RWPE2 (cell line): Measurements from ENCODE around the gene FEV.

Experiments used
- ATAC-seq: fragments of 200-7000 bp; cut with Tn5 transposase; 3 replicates; pipeline ENCODE4 v1.9.1; 2021; ENCODE audit warnings: low read depth
- DNase-seq: peaks from one replicate; pipeline ENCODE4 v3.0.0-alpha.2; 2020; ENCODE audit warnings: low spot score
- H3K27ac ChIP-seq: fragments of 450-650 bp; 2 replicates; pipeline ENCODE4 v1.5.1; 2017; ENCODE audit warnings: mild to moderate bottlenecking; ENCODE audit not compliant: poor library complexity, severe bottlenecking
- H3K27me3 ChIP-seq: fragments of 250-450 bp; sonication (Bioruptor Pico); 2 replicates; pipeline ENCODE4 v1.5.1; 2021; ENCODE audit warnings: mild to moderate bottlenecking, moderate library complexity; ENCODE audit not compliant: insufficient read depth, poor library complexity, severe bottlenecking
- H3K36me3 ChIP-seq: fragments of 250-450 bp; sonication (Bioruptor Pico); 2 replicates; pipeline ENCODE4 v1.5.1; 2020; ENCODE audit warnings: low read depth, mild to moderate bottlenecking, moderate library complexity
- H3K4me1 ChIP-seq: fragments of 250-450 bp; sonication (Bioruptor Pico); 2 replicates; pipeline ENCODE4 v1.5.1; 2021; ENCODE audit warnings: mild to moderate bottlenecking, moderate library complexity; ENCODE audit not compliant: insufficient read depth, poor library complexity, severe bottlenecking
- H3K4me3 ChIP-seq: fragments of 250-450 bp; sonication (Bioruptor Pico); 2 replicates; pipeline ENCODE4 v1.5.1; 2021; ENCODE audit warnings: mild to moderate bottlenecking, moderate library complexity; ENCODE audit not compliant: severe bottlenecking
- H3K9me3 ChIP-seq: fragments of 250-450 bp; sonication (Bioruptor Pico); 2 replicates; pipeline ENCODE4 v1.5.1; 2021; ENCODE audit warnings: mild to moderate bottlenecking, moderate library complexity; ENCODE audit not compliant: severe bottlenecking
- CTCF ChIP-seq: fragments of 450-650 bp; IDR thresholded peaks from one replicate; pipeline ENCODE4 v1.5.1; 2017; ENCODE audit warnings: mild to moderate bottlenecking, moderate library complexity; ENCODE audit not compliant: poor library complexity, severe bottlenecking

The FEV gene

DNA sequence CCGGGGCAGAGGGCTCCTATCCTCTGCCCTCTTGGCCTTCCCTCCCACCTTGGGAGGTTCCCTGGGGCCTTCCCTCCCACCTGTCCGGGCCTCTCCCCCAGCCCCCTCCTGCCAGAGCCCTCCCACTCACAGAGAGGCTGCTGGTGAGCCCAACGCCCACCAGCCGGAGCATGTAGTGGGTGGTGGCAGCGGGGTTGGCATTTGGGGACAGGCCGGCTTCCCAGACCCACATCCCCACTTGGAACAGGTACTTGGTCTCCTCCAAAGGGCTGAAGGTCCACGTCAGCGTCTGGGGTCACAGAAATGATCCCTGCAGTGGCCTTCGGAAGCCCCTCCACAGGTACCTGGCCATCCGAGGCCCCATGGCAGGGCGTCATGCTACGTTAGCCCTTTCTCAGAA, 37.1 kb upstream of the FEV start:
- no peaks in the 10 kb centered on the region for H3K4me1 ChIP-seq
- H3K27ac ChIP-seq = no peak overlapping the region
- H3K27me3 ChIP-seq = no peaks in the 10 kb centered on the region
- H3K36me3 ChIP-seq = no peaks in the 10 kb centered on the region
- H3K4me3 ChIP-seq = no peak overlapping the region
- H3K9me3 ChIP-seq = no peaks in the 10 kb centered on the region
- DNase-seq = no peak
- ATAC-seq = no peak
- TF ChIP-seq CTCF = no peak

DNA sequence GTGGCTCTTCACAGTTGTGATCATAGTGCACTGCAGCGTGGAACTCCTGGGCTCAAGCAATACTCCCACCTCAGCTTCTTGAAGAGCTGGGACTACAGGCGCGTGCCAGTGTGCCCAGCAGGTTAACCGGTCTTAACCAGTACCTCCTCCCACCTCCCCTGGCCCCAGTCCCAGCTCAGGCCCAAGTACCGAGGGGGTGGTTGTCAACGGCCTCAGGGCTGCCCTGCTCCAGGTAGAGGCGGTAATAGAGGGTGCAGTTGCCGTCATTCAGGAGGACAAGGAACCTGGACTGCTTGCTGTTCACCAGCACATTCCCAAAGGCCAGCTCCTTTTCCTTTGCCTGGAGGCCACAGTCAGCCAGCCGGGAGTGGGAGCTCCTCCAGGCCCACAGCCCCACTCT, 36.6 kb upstream of the FEV start:
- H3K27me3 ChIP-seq = no peaks in the 10 kb centered on the region
- no peak overlapping the region for H3K4me3 ChIP-seq
- H3K9me3 ChIP-seq = no peaks in the 10 kb centered on the region
- DNase-seq (no peak), ATAC-seq (no peak)
- no peak for TF ChIP-seq CTCF
- no peaks in the 10 kb centered on the region for H3K36me3 ChIP-seq
- H3K27ac ChIP-seq = no peak overlapping the region
- H3K4me1 ChIP-seq = no peaks in the 10 kb centered on the region

DNA sequence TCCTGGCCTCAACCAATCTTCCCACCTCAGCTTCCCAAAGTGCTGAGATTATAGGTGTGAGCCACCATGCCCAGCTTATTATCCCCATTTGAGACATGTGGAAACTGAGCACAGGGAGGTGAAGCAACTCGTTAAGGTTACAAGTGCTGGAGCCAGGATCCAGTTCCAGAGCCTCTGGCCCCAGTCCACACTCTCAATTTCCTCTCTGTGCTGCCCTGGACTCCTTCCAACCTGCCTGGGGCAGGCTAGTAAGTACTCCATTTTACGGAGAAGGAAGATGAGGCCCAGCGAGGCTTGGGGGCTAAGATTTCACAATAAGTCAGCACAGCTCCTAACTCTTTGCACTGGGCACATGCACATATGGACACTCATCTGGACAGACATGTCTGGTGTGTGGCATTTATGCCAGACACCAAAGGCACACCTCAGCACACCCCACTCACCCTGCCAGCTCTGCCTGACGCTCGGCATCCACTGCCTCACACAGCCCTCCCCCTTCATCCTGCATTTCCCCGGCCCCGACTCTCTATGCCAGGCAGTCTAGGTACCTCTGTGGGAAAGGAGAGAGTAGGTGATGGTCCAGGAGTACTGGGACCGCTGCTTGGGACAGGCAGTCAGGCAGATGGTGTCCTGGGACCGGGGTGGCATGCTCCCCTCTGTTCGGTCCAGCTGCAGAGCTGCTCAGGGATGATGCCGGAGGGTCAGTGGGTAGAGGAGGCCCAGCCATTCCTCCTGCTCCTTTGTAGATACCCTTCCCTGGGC, 35.8 kb upstream of the FEV start:
- Histone ChIP-seq H3K9me3 (no peaks in the 10 kb centered on the region), H3K36me3 (no peaks in the 10 kb centered on the region), H3K27me3 (no peaks in the 10 kb centered on the region), H3K4me3 (no peak overlapping the region), H3K4me1 (no peaks in the 10 kb centered on the region), H3K27ac (no peak overlapping the region)
- 0 out of 3 replicates have a peak, but pooled peaks have one; percentile 9 for ATAC-seq
- no peak for TF ChIP-seq CTCF
- no peak for DNase-seq

GRCh38 chr2:219019436-219019835, 34.5 kb upstream of the FEV start:
- Histone ChIP-seq H3K36me3 (no peaks in the 10 kb centered on the region), H3K27ac (no peak overlapping the region), H3K9me3 (no peaks in the 10 kb centered on the region), H3K27me3 (no peaks in the 10 kb centered on the region), H3K4me1 (no peaks in the 10 kb centered on the region), H3K4me3 (no peak overlapping the region)
- ATAC-seq = no peak
- DNase-seq = no peak
- no peak for TF ChIP-seq CTCF

GRCh38 chr2:219018726-219019125, 33.7 kb upstream of the FEV start:
- Histone ChIP-seq H3K36me3 (no peaks in the 10 kb centered on the region), H3K27me3 (no peaks in the 10 kb centered on the region), H3K9me3 (no peaks in the 10 kb centered on the region), H3K4me3 (no peak overlapping the region), H3K4me1 (no peaks in the 10 kb centered on the region), H3K27ac (no peak overlapping the region)
- peak; percentile 43 for DNase-seq
- TF ChIP-seq CTCF = no peak
- ATAC-seq = no peak
